LNCAP (cell line): ENCODE data around the gene ZNF845.

ENCODE experiments used
- TF ChIP-seq, protein P1 (sequence below): fragments of 450-650 bp; IDR thresholded peaks from 2 replicates; pipeline ENCODE4 v1.5.1; 2017; ENCODE audit warnings: mild to moderate bottlenecking

Gene ZNF845

DNA sequence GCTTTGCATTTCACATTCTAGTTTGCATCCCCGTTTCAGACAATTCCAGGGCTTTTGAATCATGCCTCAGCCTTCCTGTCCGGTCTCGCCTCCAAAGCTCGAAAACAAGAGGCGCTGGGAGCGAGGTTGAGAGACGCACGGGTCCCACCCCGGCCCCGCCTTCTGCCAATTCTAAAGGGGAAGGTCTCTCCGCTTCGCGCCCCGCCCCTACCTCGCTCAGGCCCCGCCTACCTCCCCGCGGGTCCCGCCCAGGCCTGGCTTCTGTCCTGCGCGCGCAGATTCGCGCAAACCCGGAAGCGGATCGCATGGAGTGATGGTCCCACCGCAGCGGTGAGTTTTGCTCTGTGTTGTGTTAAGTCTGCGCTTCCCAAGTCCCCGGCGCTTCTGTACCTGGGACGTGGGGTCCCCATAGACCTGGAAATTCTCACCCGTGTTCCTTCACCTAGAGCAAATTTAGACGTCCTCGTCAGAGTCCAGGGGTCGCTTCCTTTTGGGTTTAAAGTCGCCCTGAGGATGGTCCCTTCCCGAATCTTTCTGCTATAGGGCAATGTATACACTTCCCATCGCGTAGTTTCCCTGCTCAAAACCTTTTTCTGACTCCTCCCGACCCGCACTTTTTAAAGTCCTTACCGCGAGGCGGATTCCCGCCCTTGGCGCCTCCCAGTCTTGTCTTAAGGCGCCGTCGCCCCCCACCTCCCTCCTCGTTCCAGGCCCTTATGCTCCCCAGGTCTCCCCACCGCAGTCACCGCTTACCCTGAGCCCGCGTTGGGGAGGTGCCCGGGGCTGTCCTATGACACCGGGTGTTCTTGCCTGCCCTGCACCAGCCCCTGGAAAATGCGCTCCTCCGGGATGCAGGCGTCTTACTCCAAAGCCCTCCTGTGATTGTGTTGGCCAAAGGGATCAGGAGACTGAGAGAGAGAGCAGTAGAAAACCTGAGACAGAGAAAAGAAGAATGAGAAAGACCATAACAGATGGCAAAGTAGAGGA is at the start of gene ZNF845:
ZNF845 (plus strand) TSS at position 287 of the 987 bp plus-strand sequence. CDS start 7,559 bp downstream, outside the sequence.
- TF ChIP-seq, protein P1, sequence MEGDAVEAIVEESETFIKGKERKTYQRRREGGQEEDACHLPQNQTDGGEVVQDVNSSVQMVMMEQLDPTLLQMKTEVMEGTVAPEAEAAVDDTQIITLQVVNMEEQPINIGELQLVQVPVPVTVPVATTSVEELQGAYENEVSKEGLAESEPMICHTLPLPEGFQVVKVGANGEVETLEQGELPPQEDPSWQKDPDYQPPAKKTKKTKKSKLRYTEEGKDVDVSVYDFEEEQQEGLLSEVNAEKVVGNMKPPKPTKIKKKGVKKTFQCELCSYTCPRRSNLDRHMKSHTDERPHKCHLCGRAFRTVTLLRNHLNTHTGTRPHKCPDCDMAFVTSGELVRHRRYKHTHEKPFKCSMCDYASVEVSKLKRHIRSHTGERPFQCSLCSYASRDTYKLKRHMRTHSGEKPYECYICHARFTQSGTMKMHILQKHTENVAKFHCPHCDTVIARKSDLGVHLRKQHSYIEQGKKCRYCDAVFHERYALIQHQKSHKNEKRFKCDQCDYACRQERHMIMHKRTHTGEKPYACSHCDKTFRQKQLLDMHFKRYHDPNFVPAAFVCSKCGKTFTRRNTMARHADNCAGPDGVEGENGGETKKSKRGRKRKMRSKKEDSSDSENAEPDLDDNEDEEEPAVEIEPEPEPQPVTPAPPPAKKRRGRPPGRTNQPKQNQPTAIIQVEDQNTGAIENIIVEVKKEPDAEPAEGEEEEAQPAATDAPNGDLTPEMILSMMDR: no peak

DNA sequence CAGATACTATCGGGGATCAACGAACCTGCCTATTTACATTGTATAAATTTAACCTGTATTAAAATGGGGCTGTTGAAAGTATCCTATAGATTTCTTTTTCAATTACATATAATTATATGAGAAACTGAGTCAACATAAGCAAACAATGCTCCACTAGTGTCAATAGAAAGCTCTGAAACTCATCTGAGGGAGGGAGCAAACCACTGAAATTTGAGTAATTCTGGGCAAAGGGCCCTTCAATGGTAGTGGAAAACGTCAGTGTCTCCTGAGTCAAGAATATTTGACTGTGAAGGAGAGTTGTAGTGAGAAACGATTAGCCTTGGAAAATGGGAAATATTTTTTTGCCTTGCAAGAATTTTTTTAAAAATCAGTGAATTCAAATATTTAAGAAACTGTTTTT is 48.5 kb upstream of the ZNF845 start:
- TF ChIP-seq, protein P1: no peak

DNA sequence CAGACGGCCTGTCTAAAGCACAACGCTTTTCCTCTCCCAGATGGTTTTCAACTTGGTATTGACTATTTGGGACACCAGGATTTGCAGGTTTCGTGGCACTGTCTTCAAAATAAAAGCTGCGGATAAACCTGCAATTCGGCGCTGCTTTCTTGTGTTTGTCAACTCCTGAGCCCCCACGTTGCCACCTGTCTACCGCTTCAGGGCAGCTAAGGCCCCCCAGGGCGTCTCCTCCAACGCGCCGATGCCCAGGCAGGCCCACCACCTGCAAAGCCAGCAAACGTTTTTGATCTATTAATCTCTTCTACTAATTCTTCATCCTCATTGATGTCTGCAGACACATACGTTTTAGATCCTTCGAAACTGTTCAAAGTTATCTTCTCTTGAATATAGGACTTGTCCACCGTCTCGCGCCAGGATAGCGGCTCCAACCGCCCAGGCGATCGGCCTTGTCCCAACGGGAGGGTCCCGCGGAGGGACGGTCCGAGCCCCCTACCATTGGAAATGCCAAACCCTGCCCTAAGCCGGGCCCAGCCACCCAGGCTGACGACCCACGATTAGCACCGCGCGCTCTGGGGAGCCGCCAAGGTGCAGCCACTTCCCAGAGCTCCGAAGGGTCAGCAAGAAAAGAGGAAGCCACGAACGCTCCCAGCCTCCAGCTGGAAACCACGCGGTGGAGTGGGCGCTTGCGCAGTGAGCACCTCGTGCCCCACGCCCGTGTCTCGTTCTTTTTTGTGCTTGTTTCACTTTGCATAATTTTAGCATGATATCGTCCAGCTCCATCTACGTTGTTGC is 42.6 kb upstream of the ZNF845 start:
- TF ChIP-seq, protein P1: no peak

DNA sequence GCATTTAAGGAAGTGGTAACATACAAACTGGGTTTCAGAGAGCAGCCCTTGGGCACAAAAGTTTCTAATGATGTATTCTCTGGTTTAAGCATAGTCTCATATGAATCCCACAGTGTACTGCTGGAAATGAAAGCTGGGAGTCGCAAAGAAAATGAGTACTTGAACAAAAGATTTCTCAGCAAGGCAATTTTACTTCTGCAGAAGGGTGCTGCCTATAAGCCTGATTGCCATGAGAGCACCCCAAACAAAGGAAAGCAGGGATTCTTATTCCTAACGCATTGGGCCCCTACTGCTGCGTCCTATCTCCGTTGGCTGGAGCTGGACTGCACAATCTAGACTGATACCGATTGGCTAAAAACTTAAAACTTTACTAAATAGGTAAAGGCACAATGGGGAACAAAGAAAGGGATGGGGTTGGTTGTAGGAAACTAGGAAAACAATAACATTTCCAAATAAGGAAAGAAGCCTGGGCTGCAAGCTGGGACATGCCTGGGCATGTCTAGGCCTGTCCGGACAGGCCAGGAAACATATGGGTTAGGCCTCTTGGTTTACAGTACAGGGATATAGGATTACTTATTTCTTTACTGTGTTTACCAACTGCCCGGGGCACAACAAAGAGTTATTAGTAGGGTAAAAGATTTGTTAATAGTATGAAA is 38.6 kb upstream of the ZNF845 start:
- TF ChIP-seq, protein P1: no peak

DNA sequence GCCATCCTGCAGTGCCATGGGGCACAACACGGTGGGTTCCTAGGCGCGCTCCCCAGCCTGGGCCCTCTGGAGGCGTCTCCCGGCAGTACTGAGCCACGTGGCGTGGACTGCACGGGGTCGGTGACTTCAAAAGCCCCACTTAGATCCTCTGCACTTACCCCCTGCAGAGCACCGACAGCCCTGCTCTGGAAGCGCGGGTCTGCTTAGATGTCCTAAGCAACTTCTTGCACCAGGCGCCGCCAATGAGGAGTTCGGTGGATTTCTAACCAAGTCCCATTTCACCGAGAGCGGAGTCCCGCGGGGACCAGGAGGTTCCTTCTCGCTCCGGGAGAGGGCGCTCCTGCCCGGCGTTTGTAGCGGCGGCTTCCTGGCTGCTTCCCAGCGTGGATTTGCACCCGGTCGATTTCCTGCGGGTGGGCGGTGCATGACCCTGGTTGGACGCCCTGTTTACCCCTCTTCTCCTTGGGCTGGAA is 25.2 kb upstream of the ZNF845 start:
- TF ChIP-seq, protein P1: no peak; the same call in 1 of the 2 replicates

DNA sequence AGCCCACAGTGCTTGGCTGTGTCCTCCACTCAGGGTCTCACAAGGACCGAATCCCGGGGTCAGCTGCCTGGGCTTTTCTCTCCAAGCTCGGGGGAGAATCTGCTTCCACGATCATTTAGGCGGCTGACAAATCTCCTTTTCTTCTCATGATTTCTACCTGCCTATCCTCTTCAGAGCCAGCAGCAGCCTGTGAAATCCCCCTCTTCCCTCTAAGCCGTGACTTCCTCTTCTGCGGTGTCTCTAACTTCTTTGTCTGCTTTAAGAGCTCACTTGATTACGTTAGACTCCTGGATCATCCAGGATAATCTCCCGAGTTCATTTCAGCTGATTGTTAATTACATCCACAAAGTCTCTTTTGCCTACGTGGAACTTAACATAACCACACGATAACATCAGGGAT is 22.5 kb upstream of the ZNF845 start:
- TF ChIP-seq, protein P1: no peak

DNA sequence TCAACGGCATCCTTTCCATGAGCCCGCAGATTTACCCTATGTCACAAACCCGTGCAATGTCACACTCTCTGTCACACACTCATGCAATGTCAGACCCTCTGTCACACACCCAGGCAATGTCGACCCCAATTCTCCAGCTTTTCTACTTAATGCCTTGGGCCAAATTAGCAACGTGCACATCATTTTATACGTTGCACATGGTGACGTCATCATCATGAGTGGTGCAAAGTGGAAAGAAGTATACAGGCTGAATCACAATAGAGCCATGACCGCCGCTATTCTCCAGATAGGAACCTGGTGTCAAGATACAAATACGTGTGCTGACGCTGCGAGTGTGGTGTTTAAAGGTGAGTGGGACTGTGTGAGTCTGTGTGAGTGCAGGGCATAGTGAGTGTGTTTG is 21.7 kb upstream of the ZNF845 start:
- TF ChIP-seq, protein P1: no peak
